Caco-2 (cell line): ENCODE data around the gene CDH10. TPM values are rescaled to one million over a fixed set of nuclear protein-coding genes. Genes with fewer than 3 reads are reported as not detected.

Source experiments
- BruUV-seq: library from RNA; stranded (reverse); fragments of 400-500 nt; replicated peaks from 2 replicates; lab custom pipeline; 2021; lab: Mats Ljungman, UMichigan
- CTCF ChIA-PET: fragments of 300-600 bp; sonication (Branson Sonifier 250); formaldehyde crosslinking; loops from one replicate; lab custom pipeline; 2022; ENCODE audit warnings: antibody characterized with exemption; lab: Charles Lee
- POLR2A ChIA-PET: fragments of 300-600 bp; sonication (Branson Sonifier 250); formaldehyde crosslinking; loops from one replicate; lab custom pipeline; 2022; ENCODE audit warnings: antibody characterized with exemption; lab: Charles Lee
- DNase-seq, 2 experiments: peaks; one replicate each; pipeline versions ENCODE4 v3.0.0 to v3.0.0-alpha.2; 2020 to 2022
- H3K27me3 ChIP-seq: replicated peaks from 2 replicates; pipeline ENCODE4 v1.6.0; 2011; ENCODE audit warnings: low read length; ENCODE audit not compliant: control insufficient read depth, insufficient read depth
- H3K36me3 ChIP-seq: 2 replicates; pipeline ENCODE4 v1.5.1; 2011; ENCODE audit warnings: low read length; ENCODE audit not compliant: control insufficient read depth, insufficient read depth
- H3K4me1 ChIP-seq: fragments of 250-450 bp; sonication (Bioruptor Pico); 2 replicates; pipeline ENCODE4 v1.5.1; 2020; ENCODE audit warnings: mild to moderate bottlenecking
- H3K4me3 ChIP-seq: 2 replicates; pipeline ENCODE4 v1.5.1; 2011; ENCODE audit warnings: low read depth, mild to moderate bottlenecking, control low read depth, low read length
- H3K9me3 ChIP-seq: fragments of 250-450 bp; sonication (Bioruptor Pico); 2 replicates; pipeline ENCODE4 v1.5.1; 2020; ENCODE audit warnings: mild to moderate bottlenecking, moderate library complexity
- H3K27ac Mint-ChIP-seq: one replicate; pipeline ENCODE4 v1.8.0; 2022; ENCODE audit warnings: mixed read lengths; ENCODE audit not compliant: unreplicated experiment
- H3K27me3 Mint-ChIP-seq: one replicate; pipeline ENCODE4 v1.8.0; 2022; ENCODE audit warnings: mixed read lengths; ENCODE audit not compliant: insufficient read depth, unreplicated experiment
- H3K36me3 Mint-ChIP-seq: one replicate; pipeline ENCODE4 v1.8.0; 2022; ENCODE audit warnings: mild to moderate bottlenecking, mixed read lengths; ENCODE audit not compliant: insufficient read depth, unreplicated experiment
- H3K4me1 Mint-ChIP-seq: one replicate; pipeline ENCODE4 v1.8.0; 2022; ENCODE audit warnings: low read depth, mixed read lengths; ENCODE audit not compliant: unreplicated experiment
- H3K4me3 Mint-ChIP-seq: one replicate; pipeline ENCODE4 v1.8.0; 2022; ENCODE audit warnings: mild to moderate bottlenecking, moderate library complexity, mixed read lengths; ENCODE audit not compliant: unreplicated experiment
- H3K9me3 Mint-ChIP-seq: one replicate; pipeline ENCODE4 v1.8.0; 2022; ENCODE audit warnings: mixed read lengths; ENCODE audit not compliant: unreplicated experiment
- CTCF ChIP-seq, 2 experiments: fragments of 200-600 bp in 1 of 2; IDR thresholded peaks; 1 replicate in 1 of 2; 2 replicates in 1 of 2; pipeline versions ENCODE4 v1.5.1 to v1.8.0; 2011 to 2022; ENCODE audit warnings: antibody characterized with exemption in 1 of 2, control low read depth in 1 of 2, inconsistent platforms in 1 of 2, low read depth in 1 of 2, low read length in 1 of 2, mild to moderate bottlenecking in 1 of 2, moderate library complexity in 1 of 2; ENCODE audit not compliant: insufficient read depth in 1 of 2, severe bottlenecking in 1 of 2, unreplicated experiment in 1 of 2
- intact Hi-C: fragments of 100-400 bp; cut with micrococcal nuclease; formaldehyde crosslinking; loops from one replicate; pipeline ENCODE4 v1.10.0; 2022; ENCODE audit not compliant: unreplicated experiment
- total RNA-seq: library from RNA; stranded (reverse); gene quantifications from 2 replicates; pipeline ENCODE4 v1.2.3, GENCODE V29; 2022

CDH10 gene
- total RNA-seq, 1 experiment from 2014 or later = not detected

GRCh38 chr5:24615159-24615558 is 29.6 kb downstream of the CDH10 start:
- no TSS peak for BruUV-seq
- Mint-ChIP-seq H3K27me3 (no peaks in the 10 kb centered on the region), H3K4me1 (no peaks in the 10 kb centered on the region), H3K4me3 (no peak overlapping the region), H3K27ac (no peak overlapping the region), H3K9me3 (no peaks in the 10 kb centered on the region), H3K36me3 (no peaks in the 10 kb centered on the region)
- no peaks in the 10 kb centered on the region for H3K4me1 ChIP-seq
- ChIA-PET CTCF (no interaction called here), POLR2A (no interaction called here)
- no peaks in the 10 kb centered on the region for H3K36me3 ChIP-seq
- TF ChIP-seq CTCF (IDR thresholded peaks at IDR 0.05; ENCODE audit: insufficient read depth in 1 of 2, low read depth in 1 of 2, low read length in 1 of 2, severe bottlenecking in 1 of 2, unreplicated experiment in 1 of 2) = no peak
- no peak for DNase-seq
- intact Hi-C loops = no loop called here
- no peak overlapping the region for H3K4me3 ChIP-seq
- no peaks in the 10 kb centered on the region for H3K9me3 ChIP-seq
- no peaks in the 10 kb centered on the region for H3K27me3 ChIP-seq

GRCh38 chr5:24609706-24610105 is 35.1 kb downstream of the CDH10 start:
- H3K4me1 Mint-ChIP-seq = no peaks in the 10 kb centered on the region
- H3K9me3 ChIP-seq = no peaks in the 10 kb centered on the region
- H3K36me3 ChIP-seq = no peaks in the 10 kb centered on the region
- H3K4me1 ChIP-seq = no peaks in the 10 kb centered on the region
- CTCF ChIA-PET = no interaction called here
- H3K27ac Mint-ChIP-seq = no peak overlapping the region
- no peaks in the 10 kb centered on the region for H3K9me3 Mint-ChIP-seq
- H3K4me3 Mint-ChIP-seq = no peak overlapping the region
- H3K4me3 ChIP-seq = no peak overlapping the region
- POLR2A ChIA-PET = no interaction called here
- H3K27me3 ChIP-seq = no peaks in the 10 kb centered on the region
- intact Hi-C loops = no loop called here
- no TSS peak for BruUV-seq
- no peak for TF ChIP-seq CTCF (IDR thresholded peaks at IDR 0.05; ENCODE audit: insufficient read depth in 1 of 2, low read depth in 1 of 2, low read length in 1 of 2, severe bottlenecking in 1 of 2, unreplicated experiment in 1 of 2)
- no peak for DNase-seq
- H3K27me3 Mint-ChIP-seq = peaks cover 6% of the 10 kb centered on the region
- no peaks in the 10 kb centered on the region for H3K36me3 Mint-ChIP-seq

GRCh38 chr5:24606971-24607370 is 37.8 kb downstream of the CDH10 start:
- Mint-ChIP-seq H3K36me3 (no peaks in the 10 kb centered on the region), H3K9me3 (no peaks in the 10 kb centered on the region), H3K27me3 (peaks cover 6% of the 10 kb centered on the region), H3K4me1 (no peaks in the 10 kb centered on the region), H3K4me3 (no peak overlapping the region), H3K27ac (no peak overlapping the region)
- Histone ChIP-seq H3K27me3 (no peaks in the 10 kb centered on the region), H3K36me3 (no peaks in the 10 kb centered on the region), H3K4me3 (no peak overlapping the region), H3K9me3 (no peaks in the 10 kb centered on the region), H3K4me1 (no peaks in the 10 kb centered on the region)
- intact Hi-C loops = no loop called here
- CTCF ChIA-PET = no interaction called here
- POLR2A ChIA-PET = no interaction called here
- no TSS peak for BruUV-seq
- DNase-seq = no peak
- no peak for TF ChIP-seq CTCF (IDR thresholded peaks at IDR 0.05; ENCODE audit: insufficient read depth in 1 of 2, low read depth in 1 of 2, low read length in 1 of 2, severe bottlenecking in 1 of 2, unreplicated experiment in 1 of 2)
